Epithelial cell of alveolus of lung (primary cell): ENCODE measurements around the gene TSPY4. TPM values are rescaled to one million over a fixed set of nuclear protein-coding genes. Genes with fewer than 3 reads are reported as not detected.

Experiments
- total RNA-seq: library from RNA; depleted of rRNA; stranded (reverse); fragments of >200 nt; gene quantifications from 2 replicates; pipeline ENCODE4 v1.2.1, GENCODE V29; 2015

The TSPY4 gene
- not detected in 2 replicates for total RNA-seq

GRCh38 chrY:9337164-9337563 lies at the start of gene TSPY4:
Gene TSPY4, plus strand, starts transcription at chrY:9337464. Its CDS starts 46 bp downstream, at chrY:9337510.

GRCh38 chrY:9357497-9357896 lies 20.2 kb downstream of the TSPY4 start, which contains the start of gene TSPY8:
Gene TSPY8, plus strand, starts transcription at chrY:9357797. Its CDS starts 46 bp downstream, at chrY:9357843.

Other genes starting within 250 kb of the TSPY4 start
- not detected in 2 replicates for gene TSPY8, start 20.3 kb downstream of the TSPY4 start, total RNA-seq
- not detected in 2 replicates for gene TSPY3, start 61.0 kb downstream of the TSPY4 start, total RNA-seq
- not detected in 2 replicates for gene TSPY1, start 129.5 kb downstream of the TSPY4 start, total RNA-seq
- not detected in 2 replicates for gene TSPY9, start 149.8 kb downstream of the TSPY4 start, total RNA-seq
- gene TSPY10, start 190.4 kb downstream of the TSPY4 start, total RNA-seq, result not detected in 2 replicates